ENCODE measurements around the gene SEL1L. TPM values are rescaled to one million over a fixed set of nuclear protein-coding genes. Genes with fewer than 3 reads are reported as not detected.

The SEL1L gene
- total and polyA plus RNA-seq, 2 experiments from 2014 or later = 20.6 to 22.6 TPM

GRCh38 chr14:81504864-81505263, 28.8 kb downstream of the SEL1L start:
- H4K20me1 ChIP-seq (replicated peaks; ENCODE audit: insufficient read depth) = no peaks in the 10 kb centered on the region
- no peak overlapping the region for H3K27ac ChIP-seq (ENCODE audit: low read depth)
- H3K4me3 ChIP-seq = no peak overlapping the region
- no peak overlapping the region for H2AFZ ChIP-seq
- no peak for DNase-seq (ENCODE audit: low spot score)
- H3K27me3 Mint-ChIP-seq (ENCODE audit: insufficient read depth, low read depth, poor library complexity) = no peaks in the 10 kb centered on the region
- TF ChIP-seq STAT1 (IDR thresholded peaks at IDR 0.05; ENCODE audit: unreplicated experiment) = no peak
- TF ChIP-seq CTCF (conservative IDR thresholded peaks at IDR 0.05; ENCODE audit: low read depth in 2 of 2) = no peak
- no peak for TF ChIP-seq ZNF462 (CRISPR knock-in tag; IDR thresholded peaks at IDR 0.05)
- TF ChIP-seq CREB1 (CRISPR knock-in tag; IDR thresholded peaks at IDR 0.05; ENCODE audit: low read depth) = no peak
- TF ChIP-seq EZH2phosphoT487 (IDR thresholded peaks at IDR 0.05; ENCODE audit: unreplicated experiment) = no peak
- no peak for TF ChIP-seq EZH2 (IDR thresholded peaks at IDR 0.05; ENCODE audit: low read depth, unreplicated experiment)
- TF ChIP-seq NANOG (IDR thresholded peaks at IDR 0.05; ENCODE audit: borderline replicate concordance) = no peak
- ATAC-seq = no peak
- no peaks in the 10 kb centered on the region for H3K27me3 ChIP-seq (ENCODE audit: insufficient read depth)
- H3K4me1 Mint-ChIP-seq = peaks cover 2% of the 10 kb centered on the region
- no peaks in the 10 kb centered on the region for H3K9me3 Mint-ChIP-seq
- H3K4me2 ChIP-seq = no peak overlapping the region
- peaks cover 13% of the 10 kb centered on the region; the same call in 2 of the 3 replicates for H3K36me3 Mint-ChIP-seq (ENCODE audit: low read depth)
- H3F3A ChIP-seq (replicated peaks; ENCODE audit: low read depth) = no peaks in the 10 kb centered on the region
- no peak overlapping the region for H3K27ac Mint-ChIP-seq
- no peaks in the 10 kb centered on the region for H3K79me2 ChIP-seq (replicated peaks; ENCODE audit: insufficient read depth)
- no peaks in the 10 kb centered on the region for H3K9me2 ChIP-seq (ENCODE audit: insufficient read depth)
- H3K36me3 ChIP-seq (ENCODE audit: insufficient read depth) = peaks cover 4% of the 10 kb centered on the region; the same call in 1 of the 2 replicates
- H3K4me1 ChIP-seq (ENCODE audit: insufficient read depth) = no peaks in the 10 kb centered on the region
- no peak overlapping the region for H3K4me3 Mint-ChIP-seq
